ENCODE data around the gene KIF18A.

The KIF18A gene

DNA sequence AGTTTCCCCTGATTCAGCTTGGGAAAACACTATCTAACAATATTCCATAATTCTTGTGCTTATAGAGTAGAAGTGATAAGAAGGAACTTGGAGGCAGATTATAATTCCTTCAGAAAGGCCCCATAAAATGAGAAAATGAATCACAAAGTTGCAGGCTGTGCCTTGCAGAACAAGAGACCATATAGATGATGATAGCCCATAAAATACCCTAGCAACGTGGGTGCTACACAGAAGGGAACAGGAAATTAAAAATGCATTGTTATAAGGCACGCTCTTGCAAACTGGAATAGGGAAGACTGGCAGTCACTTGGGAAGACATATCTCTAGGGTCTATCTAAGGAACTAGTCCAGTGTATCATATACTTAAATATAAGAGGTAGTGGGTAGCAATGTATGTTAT is 67.6 kb downstream of the KIF18A start:
- no peak for DNase-seq

GRCh38 chr11:28038775-28039174 is 69.2 kb downstream of the KIF18A start:
- no peak for DNase-seq

DNA sequence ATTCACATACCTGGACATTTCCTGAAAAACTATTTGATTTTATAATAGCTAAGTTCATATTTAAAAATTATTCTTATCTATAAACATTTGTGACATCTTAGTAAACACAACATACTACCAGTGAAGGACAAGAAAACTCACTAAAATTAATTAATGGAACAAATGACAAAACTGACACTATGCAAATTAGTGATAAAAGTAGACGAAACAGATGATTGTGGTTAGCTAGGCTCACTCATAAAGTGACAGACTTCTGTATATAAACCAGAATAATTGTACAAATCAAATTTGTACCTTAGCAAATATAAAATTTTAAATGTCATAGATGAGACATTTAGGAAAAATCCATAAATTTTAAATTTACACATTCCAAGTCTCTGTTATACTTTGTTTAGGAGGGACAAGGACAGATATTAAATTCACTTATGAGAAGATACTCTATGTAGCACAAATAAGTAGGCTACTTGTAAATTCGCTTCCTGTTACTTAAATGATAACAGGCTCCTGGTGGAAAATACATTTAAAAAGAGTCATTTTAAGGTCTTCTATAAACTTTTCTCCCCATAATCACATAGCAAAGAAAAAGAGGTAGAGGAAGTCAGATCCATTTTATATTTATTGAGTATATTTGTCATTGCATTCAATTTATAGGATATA is 81.2 kb downstream of the KIF18A start:
- no peak for DNase-seq

- DNase-seq: no peak
Observed at GRCh38 chr11:28017816-28018215, 90.1 kb downstream of the KIF18A start.

DNA sequence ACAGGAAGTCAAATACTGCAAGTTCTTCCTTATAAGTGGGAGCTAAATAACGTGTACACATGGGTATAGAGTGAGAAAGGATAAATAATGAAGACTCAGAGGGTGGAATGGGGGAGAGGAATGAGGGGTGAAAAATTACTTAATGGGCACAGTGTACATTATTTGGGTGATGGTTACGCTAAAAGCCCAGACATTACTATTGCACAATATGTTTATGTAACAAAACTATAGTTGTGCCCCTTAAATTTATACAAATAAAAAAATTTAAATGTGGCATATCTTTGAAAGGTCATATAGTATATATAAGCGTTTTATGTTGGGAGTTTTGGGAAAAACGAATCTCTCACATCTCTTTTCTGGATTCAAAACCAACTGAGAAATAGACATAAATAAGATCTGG is 96.1 kb downstream of the KIF18A start:
- no peak for DNase-seq

- DNase-seq: no peak
Observed at GRCh38 chr11:28009996-28010395, 98.0 kb downstream of the KIF18A start.

DNA sequence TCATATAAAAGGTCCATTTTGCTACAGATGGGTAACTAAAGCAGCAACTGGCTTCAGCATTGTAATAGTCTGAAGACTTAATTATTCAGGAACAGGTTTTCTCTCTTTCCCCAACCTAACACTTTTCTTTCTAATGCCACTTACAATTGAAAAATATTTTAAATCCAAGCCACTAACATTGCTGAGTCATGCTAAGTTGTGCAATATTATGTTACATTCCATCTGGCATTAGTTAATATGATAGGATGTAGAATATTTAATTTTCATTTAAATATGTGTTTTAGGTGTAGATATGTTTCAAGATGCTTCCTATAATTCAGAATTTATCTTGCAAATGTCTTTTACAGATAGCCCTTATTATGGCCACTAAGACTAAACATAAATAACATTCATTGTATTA is 98.6 kb downstream of the KIF18A start:
- DNase-seq: no peak

GRCh38 chr11:28003615-28004014 is 104.3 kb downstream of the KIF18A start:
- DNase-seq: no peak

DNA sequence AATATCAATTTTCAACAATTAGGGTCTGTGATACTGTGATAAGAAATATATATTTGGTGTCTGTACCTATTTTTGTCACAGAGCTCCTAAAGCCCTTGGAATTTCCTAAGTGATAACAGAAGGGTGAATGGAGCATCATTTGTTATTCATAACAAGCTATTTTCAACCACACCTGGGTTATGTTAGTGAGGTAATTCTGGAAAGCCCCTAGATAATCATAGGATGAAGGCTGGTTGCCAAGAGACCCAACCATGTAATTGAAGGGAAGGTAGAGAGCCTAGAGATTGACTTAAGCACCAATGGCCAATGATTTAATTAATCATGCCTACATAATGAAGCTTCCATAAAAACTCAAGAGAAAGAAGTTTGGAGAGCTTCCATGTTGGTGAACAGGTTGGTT is 109.4 kb downstream of the KIF18A start:
- no peak for DNase-seq

DNA sequence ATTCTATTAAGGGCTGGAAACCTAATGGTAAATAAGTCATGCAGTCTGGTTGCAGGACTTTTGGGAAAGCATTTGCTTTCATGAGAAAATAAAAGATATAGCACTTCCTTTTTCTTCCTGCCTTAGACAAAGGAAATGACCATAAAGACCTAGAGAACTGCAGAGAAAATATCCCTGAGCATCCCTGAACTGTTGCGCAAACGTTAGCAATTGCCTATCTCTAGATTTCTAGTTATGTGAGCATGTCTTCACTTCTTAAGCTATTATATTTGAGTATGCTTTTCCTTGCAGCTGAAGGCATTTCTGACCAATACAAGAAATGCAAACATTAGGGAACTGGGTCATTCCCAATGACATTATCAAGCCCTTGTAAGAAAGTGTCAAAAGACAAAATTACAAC is 110.6 kb downstream of the KIF18A start:
- DNase-seq: no peak

GRCh38 chr11:27996066-27996465 is 111.9 kb downstream of the KIF18A start:
- DNase-seq: no peak

- no peak for DNase-seq
Observed at GRCh38 chr11:27995083-27995482, 112.9 kb downstream of the KIF18A start.

- no peak for DNase-seq
Observed at GRCh38 chr11:27991736-27992135, 116.2 kb downstream of the KIF18A start.

DNA sequence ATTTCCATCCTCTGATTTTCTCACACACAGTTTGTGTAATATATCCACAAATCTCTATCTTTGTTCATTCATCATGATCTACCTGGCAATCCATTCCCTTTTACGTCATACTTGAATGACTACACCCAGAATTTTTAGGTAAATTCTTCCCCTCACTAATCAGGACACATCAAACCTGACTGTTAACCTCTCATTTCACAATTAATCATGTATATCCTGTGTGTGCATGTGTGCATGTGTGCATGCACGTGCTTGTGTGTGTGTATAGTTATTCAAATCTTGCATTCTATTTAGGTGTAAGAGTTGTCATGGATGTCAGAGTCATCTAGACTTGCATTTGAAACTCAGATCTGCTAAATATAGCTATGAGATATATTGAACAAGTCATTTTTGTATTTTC is 130.4 kb downstream of the KIF18A start:
- no peak for DNase-seq

DNA sequence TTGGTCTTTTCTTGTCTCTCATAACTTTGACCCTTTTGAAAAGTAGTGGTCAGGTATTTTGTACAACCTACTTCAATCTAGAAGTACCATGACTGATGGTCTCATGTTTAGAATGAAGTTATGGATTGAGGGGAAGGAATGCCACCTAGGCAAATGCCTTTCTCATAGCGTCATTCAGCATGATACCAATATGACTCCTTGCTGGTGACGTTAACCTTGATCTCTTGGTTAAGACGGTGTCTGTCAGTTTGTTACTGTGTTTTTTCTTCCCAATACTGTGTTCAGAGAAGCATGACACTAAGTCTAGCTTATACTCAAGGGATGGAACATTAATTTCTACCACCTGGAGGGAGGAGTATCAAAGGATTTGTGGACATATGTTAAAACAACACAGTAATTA is 130.9 kb downstream of the KIF18A start:
- no peak for DNase-seq

GRCh38 chr11:27976262-27976661 is 131.7 kb downstream of the KIF18A start:
- no peak for DNase-seq

DNA sequence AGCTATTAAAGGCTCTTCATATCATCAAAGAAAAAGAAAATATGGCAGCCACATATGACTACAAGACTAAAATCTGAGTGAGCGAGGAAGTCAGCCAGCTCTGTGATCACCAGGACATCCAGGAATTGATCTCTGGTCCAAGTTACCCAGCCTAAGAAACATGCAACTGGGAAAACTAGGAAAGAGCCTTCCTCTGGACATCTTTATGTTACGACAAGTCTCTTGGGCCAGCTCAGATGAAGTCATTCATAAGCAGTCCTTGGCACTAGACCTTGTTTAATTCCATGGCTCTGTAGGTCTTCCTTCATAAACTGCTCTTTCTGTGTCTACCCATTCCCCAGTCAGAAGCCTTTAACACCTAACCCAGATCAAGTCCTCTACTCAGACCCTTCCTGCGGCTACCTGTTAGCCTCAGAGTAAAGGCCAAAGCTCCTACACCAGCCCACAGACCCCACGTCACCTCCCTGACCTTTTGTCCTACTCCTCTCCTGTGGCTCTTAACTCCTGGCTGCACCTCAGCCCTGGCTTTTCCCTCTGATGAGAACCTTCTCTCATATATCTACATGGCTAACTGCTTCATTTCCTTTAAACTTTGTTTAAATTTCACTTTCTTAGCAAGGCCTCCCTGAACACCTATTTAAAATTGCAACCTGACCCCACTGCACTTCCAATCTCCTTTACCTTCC is 134.0 kb downstream of the KIF18A start:
- no peak for DNase-seq

DNA sequence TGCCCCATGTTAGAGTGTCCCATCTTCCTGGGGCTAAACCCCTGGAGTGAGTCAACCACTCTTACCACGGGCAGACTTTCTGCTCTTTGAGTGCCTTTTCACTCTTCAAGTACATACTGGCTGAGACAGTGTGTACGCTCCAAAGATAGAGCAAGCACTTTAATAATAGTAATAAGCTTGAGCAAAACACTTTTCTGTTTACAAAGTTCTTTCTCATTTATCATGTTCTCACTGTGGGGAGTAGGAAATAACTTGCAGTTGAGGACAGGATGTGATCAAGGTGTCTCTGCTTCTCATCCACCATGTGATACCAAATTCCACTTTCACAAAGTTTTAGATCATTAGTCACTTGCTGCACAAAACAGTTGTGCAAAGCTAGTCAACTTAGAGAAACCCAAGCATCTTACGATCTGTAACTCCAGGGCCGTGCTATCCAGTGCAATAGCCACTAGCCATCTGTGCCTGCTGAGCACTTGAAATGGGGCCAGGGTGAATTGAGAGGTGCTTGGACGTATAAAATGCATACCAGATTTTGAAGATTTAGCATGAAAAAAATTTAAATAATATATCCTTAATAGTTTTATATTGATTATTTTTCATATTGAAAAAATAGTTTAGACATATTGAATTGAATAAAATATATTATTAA is 135.3 kb downstream of the KIF18A start:
- no peak for DNase-seq

GRCh38 chr11:27971171-27971570 is 136.8 kb downstream of the KIF18A start:
- no peak for DNase-seq
